CD4-positive, alpha-beta T cell treated with Interleukin-2 at 100 ng/mL for 4 hours (primary cell): ENCODE measurements around the gene MMEL1.
"Not testable (repeated sequence)": the region's sequence is repeated elsewhere in the genome, so short reads cannot be mapped to it uniquely, and the experiment has no call there.

Source experiments
- DNase-seq: peaks from one replicate; pipeline ENCODE4 v3.0.0-alpha.2; 2020; ENCODE audit warnings: low spot score

MMEL1 gene

GRCh38 chr1:2627746-2628145 is 5.1 kb downstream of the MMEL1 start:
- DNase-seq, result no peak

GRCh38 chr1:2625748-2626147 is 7.1 kb downstream of the MMEL1 start:
- not testable (repeated sequence) for DNase-seq

- no peak for DNase-seq
These were observed 7.5 kb downstream of the MMEL1 start for GRCh38 chr1:2625311-2625710.

GRCh38 chr1:2624735-2625300 is 8.0 kb downstream of the MMEL1 start:
- DNase-seq, result no peak

GRCh38 chr1:2623571-2624337 is 9.1 kb downstream of the MMEL1 start:
- DNase-seq, result no peak

- no peak for DNase-seq
These were observed 14.8 kb downstream of the MMEL1 start for GRCh38 chr1:2617971-2618470.

- DNase-seq, result no peak
These were observed 18.7 kb downstream of the MMEL1 start for GRCh38 chr1:2614145-2614544.

GRCh38 chr1:2612591-2613365 is 20.0 kb downstream of the MMEL1 start:
- no peak for DNase-seq

- no peak for DNase-seq
These were observed 21.0 kb downstream of the MMEL1 start for GRCh38 chr1:2611621-2612437.

GRCh38 chr1:2611031-2611501 is 21.8 kb downstream of the MMEL1 start:
- no peak for DNase-seq

GRCh38 chr1:2610036-2610959 is 22.5 kb downstream of the MMEL1 start:
- DNase-seq, result no peak

- no peak for DNase-seq
These were observed 23.3 kb downstream of the MMEL1 start for GRCh38 chr1:2609319-2610035.

- no peak for DNase-seq
These were observed 25.1 kb downstream of the MMEL1 start for GRCh38 chr1:2607641-2608091.

- no peak for DNase-seq
These were observed 25.8 kb downstream of the MMEL1 start for GRCh38 chr1:2606881-2607621.

GRCh38 chr1:2606396-2606880 is 26.4 kb downstream of the MMEL1 start:
- DNase-seq, result no peak

GRCh38 chr1:2605509-2606395 is 27.1 kb downstream of the MMEL1 start:
- no peak for DNase-seq

- no peak for DNase-seq
These were observed 27.8 kb downstream of the MMEL1 start for GRCh38 chr1:2604844-2605508.
